Lower lobe of right lung (tissue), 2 donors: ENCODE data around the gene SOCS6. TPM values are rescaled to one million over a fixed set of nuclear protein-coding genes. Genes with fewer than 3 reads are reported as not detected.

Source experiments
- ATAC-seq, 2 donors: fragments of 200-7000 bp; cut with Tn5 transposase; one replicate each; pipeline ENCODE4 v1.9.1; 2020 to 2022; ENCODE audit warnings: mild to moderate bottlenecking in 2 of 2, moderate library complexity in 2 of 2
- DNase-seq: peaks from one replicate; pipeline ENCODE4 v3.0.0-alpha.2; 2020
- H3K27ac ChIP-seq: fragments of 200-600 bp; one replicate; pipeline ENCODE4 v1.8.0; 2022
- H3K27me3 ChIP-seq: fragments of 200-600 bp; one replicate; pipeline ENCODE4 v1.8.0; 2022; ENCODE audit warnings: low read depth
- H3K36me3 ChIP-seq: fragments of 200-600 bp; one replicate; pipeline ENCODE4 v1.8.0; 2022; ENCODE audit warnings: mild to moderate bottlenecking
- H3K4me1 ChIP-seq: fragments of 200-600 bp; one replicate; pipeline ENCODE4 v1.8.0; 2022
- H3K4me3 ChIP-seq: fragments of 200-600 bp; one replicate; pipeline ENCODE4 v1.8.0; 2022; ENCODE audit warnings: mild to moderate bottlenecking
- H3K9me3 ChIP-seq: fragments of 200-600 bp; one replicate; pipeline ENCODE4 v1.8.0; 2022
- intact Hi-C: fragments of 100-400 bp; cut with DNase I; formaldehyde crosslinking; loops from one replicate; pipeline ENCODE4 v1.11.0; 2022
- total RNA-seq: library from RNA; stranded (reverse); fragmentation: NEBNext Ultra II Directional; extraction: Animal tissue kit (Norgen Biotek cat#: 25700); gene quantifications from one replicate; pipeline ENCODE4 v1.2.1, GENCODE V29; 2021
- TF ChIP-seq, protein P1 (sequence below): fragments of 200-600 bp; IDR thresholded peaks from one replicate; pipeline ENCODE4 v1.8.0; 2022; ENCODE audit warnings: antibody characterized with exemption, mild to moderate bottlenecking
- donor health status: DM: no; HTN: yes; CAD: no; lungs with severe emphysema.

SOCS6 gene
- total RNA-seq, 1 donor from 2014 or later = 24.8 TPM

DNA sequence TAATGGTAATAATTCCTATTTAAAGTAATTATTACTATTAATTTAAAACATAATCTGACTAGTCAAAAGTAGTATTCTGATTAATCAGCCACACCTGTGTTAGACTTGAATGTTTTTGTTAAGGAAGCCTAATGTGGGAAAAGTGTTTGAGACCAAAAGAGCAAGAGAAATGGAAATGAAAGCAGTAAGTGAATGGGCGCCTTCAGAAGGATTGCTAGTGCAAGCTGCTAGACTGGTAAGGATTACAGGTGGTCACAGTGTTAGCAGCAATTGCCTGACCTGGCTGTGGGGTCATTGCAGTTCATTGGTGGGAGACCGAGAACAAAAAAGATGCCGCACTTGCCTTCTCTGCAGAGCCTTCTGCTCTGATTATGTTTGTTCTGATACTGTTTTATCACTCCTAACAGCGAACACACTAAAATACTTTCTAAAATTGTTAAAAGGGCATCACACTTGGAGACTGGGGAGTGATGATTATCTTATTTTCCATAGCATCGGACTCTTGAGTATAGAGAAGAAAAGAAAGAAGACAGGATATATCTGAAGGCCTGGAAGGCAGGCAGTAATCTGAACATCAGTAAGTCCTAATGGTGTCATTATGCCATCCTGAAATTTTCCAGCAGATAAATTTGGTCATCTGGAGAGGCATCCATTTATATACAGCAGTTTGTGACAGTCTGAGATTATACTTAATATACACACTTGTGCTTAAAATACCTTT, 5.8 kb downstream of the SOCS6 start:
- DNase-seq (no peak), ATAC-seq (no peak)
- intact Hi-C loops = no loop called here
- H3K27ac ChIP-seq = no peak overlapping the region
- no peaks in the 10 kb centered on the region for H3K36me3 ChIP-seq
- TF ChIP-seq, protein P1, sequence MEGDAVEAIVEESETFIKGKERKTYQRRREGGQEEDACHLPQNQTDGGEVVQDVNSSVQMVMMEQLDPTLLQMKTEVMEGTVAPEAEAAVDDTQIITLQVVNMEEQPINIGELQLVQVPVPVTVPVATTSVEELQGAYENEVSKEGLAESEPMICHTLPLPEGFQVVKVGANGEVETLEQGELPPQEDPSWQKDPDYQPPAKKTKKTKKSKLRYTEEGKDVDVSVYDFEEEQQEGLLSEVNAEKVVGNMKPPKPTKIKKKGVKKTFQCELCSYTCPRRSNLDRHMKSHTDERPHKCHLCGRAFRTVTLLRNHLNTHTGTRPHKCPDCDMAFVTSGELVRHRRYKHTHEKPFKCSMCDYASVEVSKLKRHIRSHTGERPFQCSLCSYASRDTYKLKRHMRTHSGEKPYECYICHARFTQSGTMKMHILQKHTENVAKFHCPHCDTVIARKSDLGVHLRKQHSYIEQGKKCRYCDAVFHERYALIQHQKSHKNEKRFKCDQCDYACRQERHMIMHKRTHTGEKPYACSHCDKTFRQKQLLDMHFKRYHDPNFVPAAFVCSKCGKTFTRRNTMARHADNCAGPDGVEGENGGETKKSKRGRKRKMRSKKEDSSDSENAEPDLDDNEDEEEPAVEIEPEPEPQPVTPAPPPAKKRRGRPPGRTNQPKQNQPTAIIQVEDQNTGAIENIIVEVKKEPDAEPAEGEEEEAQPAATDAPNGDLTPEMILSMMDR = no peak
- no peak overlapping the region for H3K4me3 ChIP-seq
- H3K27me3 ChIP-seq = no peaks in the 10 kb centered on the region
- H3K9me3 ChIP-seq = no peaks in the 10 kb centered on the region
- peaks cover 63% of the 10 kb centered on the region for H3K4me1 ChIP-seq

DNA sequence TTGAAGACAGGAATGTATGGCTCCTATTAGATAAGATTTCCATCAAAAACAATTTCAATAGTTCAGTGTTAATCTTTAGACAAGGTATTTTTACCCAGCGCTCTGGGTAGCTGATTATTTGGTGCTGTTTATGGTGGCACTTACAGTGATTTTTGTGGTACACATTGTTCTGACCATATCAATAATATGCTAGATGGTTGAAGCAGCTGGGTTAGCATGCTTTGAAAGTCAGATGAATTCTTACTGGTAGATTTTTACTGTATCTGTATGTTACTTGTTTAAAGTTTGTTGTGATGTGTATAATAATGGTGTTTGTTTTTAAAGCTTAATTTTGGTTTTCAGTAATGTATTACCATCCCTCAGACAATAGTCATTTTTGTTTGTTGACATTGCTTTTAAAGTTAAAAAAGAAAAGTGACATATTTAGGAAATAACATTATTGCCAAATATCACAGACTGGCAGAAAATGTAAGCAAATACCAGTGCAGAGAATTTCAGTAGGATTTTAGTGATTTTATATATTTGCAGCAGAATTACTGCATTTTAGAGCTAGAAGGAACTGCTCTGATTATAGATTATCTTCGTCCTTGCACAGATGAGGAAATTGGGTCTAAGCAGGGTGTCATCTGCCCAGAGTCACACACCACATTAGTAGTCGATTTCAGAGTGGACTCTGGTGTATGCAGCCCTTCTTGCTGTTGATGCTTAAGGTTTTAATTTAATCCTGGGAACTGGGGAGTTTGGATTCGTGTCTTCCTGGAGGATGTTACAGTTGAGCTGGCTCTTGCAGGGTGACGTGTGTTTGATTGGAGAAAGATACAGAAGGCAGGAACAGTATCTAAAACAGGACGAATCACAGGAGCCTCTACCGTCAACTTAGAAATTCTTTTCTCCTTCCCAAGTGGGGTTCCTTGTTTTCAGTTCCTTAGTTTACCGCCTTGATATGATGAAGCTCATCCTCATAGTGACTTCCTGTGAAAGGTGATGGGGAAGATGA, 6.6 kb downstream of the SOCS6 start:
- Histone ChIP-seq H3K4me3 (no peak overlapping the region), H3K27me3 (no peaks in the 10 kb centered on the region), H3K36me3 (no peaks in the 10 kb centered on the region), H3K27ac (no peak overlapping the region), H3K9me3 (no peaks in the 10 kb centered on the region), H3K4me1 (peaks cover 56% of the 10 kb centered on the region)
- DNase-seq (no peak), ATAC-seq (no peak)
- intact Hi-C loops = no loop called here
- TF ChIP-seq, protein P1 = no peak

DNA sequence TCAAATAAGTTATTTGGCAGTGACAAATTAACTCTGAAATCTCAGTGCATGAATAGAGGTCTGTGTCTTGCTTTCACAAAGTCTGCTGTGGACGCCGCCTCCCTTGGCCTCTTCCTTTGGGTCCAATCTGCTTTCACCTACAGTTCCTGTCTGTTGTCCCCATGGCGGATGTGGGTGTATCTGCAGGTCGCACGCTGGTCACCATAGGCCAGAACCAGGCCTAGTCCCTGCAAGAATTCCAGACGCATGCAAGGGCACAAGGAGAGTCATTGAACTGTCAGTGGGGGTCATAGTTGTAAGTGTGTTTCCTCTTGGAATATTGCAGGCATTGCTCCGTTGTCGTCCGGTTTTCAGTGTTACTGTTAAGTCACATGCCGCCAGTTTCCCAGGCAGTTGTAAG, 7.4 kb downstream of the SOCS6 start:
- H3K27me3 ChIP-seq = no peaks in the 10 kb centered on the region
- no peak overlapping the region for H3K4me3 ChIP-seq
- no peaks in the 10 kb centered on the region for H3K9me3 ChIP-seq
- DNase-seq (no peak), ATAC-seq (no peak)
- no peak overlapping the region for H3K27ac ChIP-seq
- intact Hi-C loops = no loop called here
- peaks cover 48% of the 10 kb centered on the region for H3K4me1 ChIP-seq
- TF ChIP-seq, protein P1 = no peak
- no peaks in the 10 kb centered on the region for H3K36me3 ChIP-seq

DNA sequence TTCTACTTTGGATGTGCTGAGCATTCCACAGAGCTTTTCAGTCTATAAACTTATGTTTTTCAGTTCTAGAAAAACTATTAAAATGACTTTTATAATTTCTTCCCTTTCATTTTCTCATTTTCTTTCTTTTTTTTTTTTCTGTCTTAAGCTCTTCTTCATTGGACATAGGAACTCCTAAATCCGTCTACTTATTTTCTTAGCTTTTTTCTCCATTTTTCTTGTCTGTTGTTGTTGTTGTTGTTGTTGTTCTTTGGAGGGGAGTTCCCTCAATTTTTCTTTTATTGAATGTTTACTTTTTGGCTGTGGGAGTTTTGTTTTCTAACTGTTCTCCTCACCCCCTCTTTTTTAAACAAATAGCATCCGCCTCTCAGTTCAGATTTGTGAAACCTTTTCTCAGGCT, 7.9 kb downstream of the SOCS6 start:
- Histone ChIP-seq H3K27me3 (no peaks in the 10 kb centered on the region), H3K27ac (no peak overlapping the region), H3K4me3 (no peak overlapping the region), H3K36me3 (no peaks in the 10 kb centered on the region), H3K4me1 (peaks cover 46% of the 10 kb centered on the region), H3K9me3 (no peaks in the 10 kb centered on the region)
- DNase-seq (no peak), ATAC-seq (no peak)
- intact Hi-C loops = no loop called here
- TF ChIP-seq, protein P1 = no peak

DNA sequence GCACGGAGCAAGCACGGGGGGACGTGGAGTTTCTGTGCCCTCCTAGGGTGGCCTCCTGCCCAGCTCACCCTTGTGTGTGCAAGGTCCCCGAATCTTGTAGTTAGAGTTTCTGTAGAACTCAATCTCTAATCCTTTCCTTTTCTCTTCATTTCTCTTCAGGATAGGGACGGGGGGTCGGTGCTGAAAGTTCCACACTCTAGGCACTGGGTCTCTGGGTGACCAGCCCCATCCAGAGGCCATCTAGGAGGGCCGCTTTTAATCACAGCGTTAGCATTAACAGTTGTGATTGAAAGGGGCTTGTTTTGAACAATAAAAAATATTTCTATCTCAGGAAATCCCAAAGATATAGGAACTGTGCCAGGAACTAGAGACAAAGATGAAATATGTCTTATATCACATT, 10.5 kb downstream of the SOCS6 start:
- Histone ChIP-seq H3K4me3 (no peak overlapping the region), H3K27me3 (no peaks in the 10 kb centered on the region), H3K4me1 (peaks cover 44% of the 10 kb centered on the region), H3K36me3 (no peaks in the 10 kb centered on the region), H3K27ac (no peak overlapping the region), H3K9me3 (no peaks in the 10 kb centered on the region)
- TF ChIP-seq, protein P1 = no peak
- ATAC-seq (no peak), DNase-seq (no peak)
- intact Hi-C loops = no loop called here
